H1 (cell line): ENCODE data around the gene FKBP10. TPM values are rescaled to one million over a fixed set of nuclear protein-coding genes. Genes with fewer than 3 reads are reported as not detected.
A peak's percentile ranks its signal among the peaks of the same experiment; 100 is the strongest.

Experiments
- ASH2L ChIP-seq: fragments of 200-600, 300-600 bp; sonication (generic); IDR thresholded peaks from one replicate; pipeline ENCODE4 v1.7.1; 2017; ENCODE audit warnings: low read length
- CHD1 ChIP-seq: IDR thresholded peaks from 2 replicates; pipeline ENCODE4 v1.6.1; 2012; ENCODE audit warnings: low read depth, low read length, improper control_type of control experiment
- EP300 ChIP-seq, 2 experiments: IDR thresholded peaks; 1 replicate in 1 of 2; 2 replicates in 1 of 2; pipeline ENCODE4 v1.6.1; 2011 to 2012; ENCODE audit warnings: low read depth in 2 of 2, low read length in 2 of 2, mild to moderate bottlenecking in 2 of 2, borderline replicate concordance in 1 of 2, inconsistent platforms in 1 of 2, moderate library complexity in 1 of 2
- JUND ChIP-seq: IDR thresholded peaks from 2 replicates; pipeline ENCODE4 v1.6.1; 2011; ENCODE audit warnings: mild to moderate bottlenecking, improper control_type of control experiment, low read length
- SAP30 ChIP-seq: fragments of 300-600 bp; sonication (generic); IDR thresholded peaks from 2 replicates; pipeline ENCODE4 v1.7.1; 2012; ENCODE audit warnings: low read length, moderate library complexity, mild to moderate bottlenecking, inconsistent platforms; ENCODE audit not compliant: insufficient read depth, insufficient replicate concordance
- SIX5 ChIP-seq: IDR thresholded peaks from 2 replicates; pipeline ENCODE4 v1.6.1; 2011; ENCODE audit warnings: mild to moderate bottlenecking, low read depth, low read length
- SP1 ChIP-seq: IDR thresholded peaks from 2 replicates; pipeline ENCODE4 v1.6.1; 2011; ENCODE audit warnings: low read depth, low read length
- SUZ12 ChIP-seq: fragments of 200-600 bp; sonication (generic); IDR thresholded peaks from 2 replicates; pipeline ENCODE4 v1.6.1; 2012; ENCODE audit warnings: mild to moderate bottlenecking, inconsistent platforms, low read length, moderate library complexity, mixed read lengths
- ZNF274 ChIP-seq: IDR thresholded peaks from 2 replicates; pipeline ENCODE4 v1.7.0; 2012; ENCODE audit warnings: low read length, borderline replicate concordance; ENCODE audit errors: extremely low read depth
- polyA plus RNA-seq, 7 experiments: library from polyadenylated mRNA; depleted of rRNA in 3 of 7; stranded (reverse) in 5 of 7; unstranded in 2 of 7; fragments of >200 nt in 5 of 7; fragments of 200-250 nt in 2 of 7; gene quantifications; 1 replicate in 5 of 7; 2 replicates in 1 of 7; 4 replicates in 1 of 7; pipeline versions ENCODE4 v1.2.1 to v1.2.3, GENCODE V29; 2011 to 2013; ENCODE audit warnings: missing spikeins in 2 of 7, mixed read lengths in 2 of 7
- total RNA-seq: library from RNA; stranded (reverse); fragmentation: NEBNext Ultra II Directional; extraction: Animal tissue kit (Norgen Biotek cat#: 25700); gene quantifications from 2 replicates; pipeline ENCODE4 v1.2.1, GENCODE V29; 2021
- TF ChIP-seq, protein P1 (sequence below): IDR thresholded peaks from 2 replicates; pipeline ENCODE4 v1.6.1; 2012; ENCODE audit warnings: low read length, inconsistent platforms
- TF ChIP-seq, protein P2 (sequence below): IDR thresholded peaks from 2 replicates; pipeline ENCODE4 v1.6.1; 2011; ENCODE audit warnings: low read length, improper control_type of control experiment
- TF ChIP-seq, protein P3 (sequence below), 3 experiments: IDR thresholded peaks; 1 replicate in 2 of 3; 2 replicates in 1 of 3; pipeline versions ENCODE4 v1.5.1 to v1.6.1; 2011; ENCODE audit warnings: low read length in 3 of 3, mild to moderate bottlenecking in 3 of 3, inconsistent platforms in 2 of 3, low read depth in 1 of 3, moderate library complexity in 1 of 3; ENCODE audit not compliant: insufficient read depth in 1 of 3; ENCODE audit errors: control extremely low read depth in 1 of 3
- TF ChIP-seq, protein P4 (sequence below): IDR thresholded peaks from 2 replicates; pipeline ENCODE4 v1.6.1; 2012; ENCODE audit warnings: inconsistent platforms
- TF ChIP-seq, protein P5 (sequence below): IDR thresholded peaks from 2 replicates; pipeline ENCODE4 v1.6.1; 2011; ENCODE audit warnings: low read depth, mild to moderate bottlenecking, low read length; ENCODE audit not compliant: insufficient read depth
- TF ChIP-seq, protein P6 (sequence below): IDR thresholded peaks from 2 replicates; pipeline ENCODE4 v1.6.1; 2012; ENCODE audit warnings: inconsistent platforms

The FKBP10 gene
- total and polyA plus RNA-seq, 2 of the 8 experiments (the other 6 are each of a cell fraction or from before 2014, with no cell fraction given) = 173 to 283 TPM

DNA sequence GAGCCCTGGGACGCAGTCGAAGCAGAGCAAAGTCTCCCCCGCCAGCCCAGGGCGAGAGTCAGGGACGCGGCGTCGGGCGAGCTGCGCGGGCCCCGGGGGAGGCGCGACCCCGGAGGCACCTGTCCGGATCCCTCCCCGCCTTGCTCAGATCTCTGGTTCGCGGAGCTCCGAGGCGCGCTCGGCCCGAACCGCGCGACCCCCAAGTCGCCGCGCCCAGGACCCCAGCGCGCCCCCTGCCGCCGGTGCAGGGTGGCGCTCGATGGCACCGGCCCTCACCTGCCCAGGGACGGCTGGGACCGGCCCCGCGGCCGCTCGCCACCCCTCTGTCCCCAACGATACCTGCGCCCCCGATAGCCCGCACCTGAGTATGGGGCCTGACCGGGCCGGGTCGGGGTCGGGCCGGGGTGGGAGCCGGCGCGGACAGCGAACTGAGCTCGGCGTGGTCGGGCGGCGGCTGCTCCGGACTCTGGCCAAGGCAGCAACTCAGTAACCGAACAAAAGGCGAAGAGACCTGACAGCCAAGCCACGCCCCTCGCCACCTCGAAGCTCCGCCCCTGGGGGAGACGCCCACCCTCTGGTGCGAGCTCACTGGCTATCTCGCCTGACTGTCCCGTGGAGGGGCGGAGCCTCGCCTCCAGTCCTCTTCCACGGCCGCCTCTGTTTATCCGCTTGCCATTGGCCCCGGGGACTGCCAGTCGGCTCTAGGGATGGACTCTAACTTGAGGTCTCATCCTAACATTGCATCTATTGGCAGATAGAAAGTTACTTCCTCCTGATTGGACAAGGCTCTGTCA, 26.4 kb upstream of the FKBP10 start, which contains the start of gene JUP (continued):
- TF ChIP-seq, protein P1, sequence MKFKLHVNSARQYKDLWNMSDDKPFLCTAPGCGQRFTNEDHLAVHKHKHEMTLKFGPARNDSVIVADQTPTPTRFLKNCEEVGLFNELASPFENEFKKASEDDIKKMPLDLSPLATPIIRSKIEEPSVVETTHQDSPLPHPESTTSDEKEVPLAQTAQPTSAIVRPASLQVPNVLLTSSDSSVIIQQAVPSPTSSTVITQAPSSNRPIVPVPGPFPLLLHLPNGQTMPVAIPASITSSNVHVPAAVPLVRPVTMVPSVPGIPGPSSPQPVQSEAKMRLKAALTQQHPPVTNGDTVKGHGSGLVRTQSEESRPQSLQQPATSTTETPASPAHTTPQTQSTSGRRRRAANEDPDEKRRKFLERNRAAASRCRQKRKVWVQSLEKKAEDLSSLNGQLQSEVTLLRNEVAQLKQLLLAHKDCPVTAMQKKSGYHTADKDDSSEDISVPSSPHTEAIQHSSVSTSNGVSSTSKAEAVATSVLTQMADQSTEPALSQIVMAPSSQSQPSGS = no peak
- TF ChIP-seq, protein P2, sequence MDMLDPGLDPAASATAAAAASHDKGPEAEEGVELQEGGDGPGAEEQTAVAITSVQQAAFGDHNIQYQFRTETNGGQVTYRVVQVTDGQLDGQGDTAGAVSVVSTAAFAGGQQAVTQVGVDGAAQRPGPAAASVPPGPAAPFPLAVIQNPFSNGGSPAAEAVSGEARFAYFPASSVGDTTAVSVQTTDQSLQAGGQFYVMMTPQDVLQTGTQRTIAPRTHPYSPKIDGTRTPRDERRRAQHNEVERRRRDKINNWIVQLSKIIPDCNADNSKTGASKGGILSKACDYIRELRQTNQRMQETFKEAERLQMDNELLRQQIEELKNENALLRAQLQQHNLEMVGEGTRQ = no peak
- TF ChIP-seq CHD1 (no peak), ASH2L (no peak), SIX5 (no peak), ZNF274 (no peak), SUZ12 (no peak), EP300 (IDR thresholded peaks at IDR 0.05; ENCODE audit: borderline replicate concordance in 1 of 2, low read depth in 2 of 2, low read length in 2 of 2) (0 out of 3 replicates have a peak, but pooled peaks of 1 of the 2 experiments have one; percentile 54), SP1 (peak; percentile 100), JUND (no peak), SAP30 (no peak)
- TF ChIP-seq, protein P3, sequence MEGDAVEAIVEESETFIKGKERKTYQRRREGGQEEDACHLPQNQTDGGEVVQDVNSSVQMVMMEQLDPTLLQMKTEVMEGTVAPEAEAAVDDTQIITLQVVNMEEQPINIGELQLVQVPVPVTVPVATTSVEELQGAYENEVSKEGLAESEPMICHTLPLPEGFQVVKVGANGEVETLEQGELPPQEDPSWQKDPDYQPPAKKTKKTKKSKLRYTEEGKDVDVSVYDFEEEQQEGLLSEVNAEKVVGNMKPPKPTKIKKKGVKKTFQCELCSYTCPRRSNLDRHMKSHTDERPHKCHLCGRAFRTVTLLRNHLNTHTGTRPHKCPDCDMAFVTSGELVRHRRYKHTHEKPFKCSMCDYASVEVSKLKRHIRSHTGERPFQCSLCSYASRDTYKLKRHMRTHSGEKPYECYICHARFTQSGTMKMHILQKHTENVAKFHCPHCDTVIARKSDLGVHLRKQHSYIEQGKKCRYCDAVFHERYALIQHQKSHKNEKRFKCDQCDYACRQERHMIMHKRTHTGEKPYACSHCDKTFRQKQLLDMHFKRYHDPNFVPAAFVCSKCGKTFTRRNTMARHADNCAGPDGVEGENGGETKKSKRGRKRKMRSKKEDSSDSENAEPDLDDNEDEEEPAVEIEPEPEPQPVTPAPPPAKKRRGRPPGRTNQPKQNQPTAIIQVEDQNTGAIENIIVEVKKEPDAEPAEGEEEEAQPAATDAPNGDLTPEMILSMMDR (IDR thresholded peaks at IDR 0.05; ENCODE audit: control extremely low read depth in 1 of 3, insufficient read depth in 1 of 3, low read depth in 1 of 3, low read length in 3 of 3) = peak; percentile 71 to 78 (median 76)
- TF ChIP-seq, protein P4, sequence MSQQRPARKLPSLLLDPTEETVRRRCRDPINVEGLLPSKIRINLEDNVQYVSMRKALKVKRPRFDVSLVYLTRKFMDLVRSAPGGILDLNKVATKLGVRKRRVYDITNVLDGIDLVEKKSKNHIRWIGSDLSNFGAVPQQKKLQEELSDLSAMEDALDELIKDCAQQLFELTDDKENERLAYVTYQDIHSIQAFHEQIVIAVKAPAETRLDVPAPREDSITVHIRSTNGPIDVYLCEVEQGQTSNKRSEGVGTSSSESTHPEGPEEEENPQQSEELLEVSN = no peak; the same call in 1 of the 2 replicates
- TF ChIP-seq, protein P5, sequence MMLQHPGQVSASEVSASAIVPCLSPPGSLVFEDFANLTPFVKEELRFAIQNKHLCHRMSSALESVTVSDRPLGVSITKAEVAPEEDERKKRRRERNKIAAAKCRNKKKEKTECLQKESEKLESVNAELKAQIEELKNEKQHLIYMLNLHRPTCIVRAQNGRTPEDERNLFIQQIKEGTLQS = no peak
- TF ChIP-seq, protein P6, sequence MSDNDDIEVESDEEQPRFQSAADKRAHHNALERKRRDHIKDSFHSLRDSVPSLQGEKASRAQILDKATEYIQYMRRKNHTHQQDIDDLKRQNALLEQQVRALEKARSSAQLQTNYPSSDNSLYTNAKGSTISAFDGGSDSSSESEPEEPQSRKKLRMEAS = no peak; the same call in 1 of the 2 replicates
